GM19193 (cell line): ENCODE measurements around the gene CEP131.

Source experiments
- POLR2A ChIP-seq: IDR thresholded peaks from 4 replicates; pipeline ENCODE4 v1.6.1; 2011; ENCODE audit not compliant: insufficient read depth, insufficient read length; ENCODE audit errors: extremely low read depth

Gene CEP131

GRCh38 chr17:81187120-81187519 is 35.6 kb downstream of the CEP131 start:
- TF ChIP-seq POLR2A, result no peak

- no peak for TF ChIP-seq POLR2A
These were observed 36.6 kb downstream of the CEP131 start for GRCh38 chr17:81186203-81186602.

GRCh38 chr17:81184555-81184954 is 38.2 kb downstream of the CEP131 start:
- no peak for TF ChIP-seq POLR2A

GRCh38 chr17:81183807-81184206 is 39.0 kb downstream of the CEP131 start:
- no peak for TF ChIP-seq POLR2A

- no peak for TF ChIP-seq POLR2A
These were observed 39.4 kb downstream of the CEP131 start for GRCh38 chr17:81183316-81183715.

- no peak for TF ChIP-seq POLR2A
These were observed 40.2 kb downstream of the CEP131 start for GRCh38 chr17:81182596-81182995.

- no peak for TF ChIP-seq POLR2A
These were observed 41.0 kb downstream of the CEP131 start for GRCh38 chr17:81181811-81182185.

- TF ChIP-seq POLR2A, result no peak
These were observed 41.6 kb downstream of the CEP131 start for GRCh38 chr17:81180836-81181810.

GRCh38 chr17:81179861-81180260 is 42.9 kb downstream of the CEP131 start:
- TF ChIP-seq POLR2A, result no peak

GRCh38 chr17:81179220-81179619 is 43.5 kb downstream of the CEP131 start:
- no peak for TF ChIP-seq POLR2A

- no peak for TF ChIP-seq POLR2A
These were observed 44.4 kb downstream of the CEP131 start for GRCh38 chr17:81178136-81179091.

- no peak for TF ChIP-seq POLR2A
These were observed 46.1 kb downstream of the CEP131 start for GRCh38 chr17:81176666-81177065.

GRCh38 chr17:81173762-81174155 is 49.0 kb downstream of the CEP131 start:
- TF ChIP-seq POLR2A, result no peak

GRCh38 chr17:81173052-81173761 is 49.6 kb downstream of the CEP131 start:
- TF ChIP-seq POLR2A, result no peak

GRCh38 chr17:81171941-81172340 is 50.8 kb downstream of the CEP131 start:
- TF ChIP-seq POLR2A, result no peak
